ENCODE results near the gene TMEM221.

GRCh38 chr19:17402982-17403855, 45.2 kb downstream of the TMEM221 start:
- TF ChIP-seq SUZ12 (IDR thresholded peaks at IDR 0.05; ENCODE audit: extremely low read depth, insufficient read depth, insufficient read length): no peak
- TF ChIP-seq ZNF274 (IDR thresholded peaks at IDR 0.05; ENCODE audit: low read depth, low read length): no peak
- no peak for TF ChIP-seq YY1 (IDR thresholded peaks at IDR 0.05; ENCODE audit: insufficient read depth, insufficient read length)
